GM21526 (cell line): ENCODE measurements around the gene CTAGE1.
"Not testable (repeated sequence)": the region's sequence is repeated elsewhere in the genome, so short reads cannot be mapped to it uniquely, and the experiment has no call there.

Experiments used
- ATAC-seq: cut with Tn5 transposase; IDR thresholded peaks from one replicate; pipeline ENCODE4 v1.9.1; 2021; ENCODE audit warnings: moderate library complexity; ENCODE audit not compliant: unreplicated experiment, low FRiP score

The CTAGE1 gene

GRCh38 chr18:22417496-22418188 lies at the start of gene CTAGE1:
TSS of gene CTAGE1 (minus strand) at chr18:22417915. CDS start at chr18:22417811, 104 bp downstream.
- ATAC-seq: no peak

- ATAC-seq: no peak
These were observed 49.1 kb upstream of the CTAGE1 start for GRCh38 chr18:22466608-22467395.

- ATAC-seq: no peak
These were observed 48.2 kb upstream of the CTAGE1 start for GRCh38 chr18:22465859-22466457.

- no peak for ATAC-seq
These were observed 45.4 kb upstream of the CTAGE1 start for GRCh38 chr18:22463076-22463475.

GRCh38 chr18:22459491-22459890 lies 41.8 kb upstream of the CTAGE1 start:
- ATAC-seq: no peak

GRCh38 chr18:22457524-22457923 lies 39.8 kb upstream of the CTAGE1 start:
- ATAC-seq: no peak

- no peak for ATAC-seq
These were observed 38.8 kb upstream of the CTAGE1 start for GRCh38 chr18:22456547-22456946.

- no peak for ATAC-seq
These were observed 38.4 kb upstream of the CTAGE1 start for GRCh38 chr18:22456116-22456480.

- ATAC-seq: no peak
These were observed 37.9 kb upstream of the CTAGE1 start for GRCh38 chr18:22455425-22456115.

- no peak for ATAC-seq
These were observed 35.6 kb upstream of the CTAGE1 start for GRCh38 chr18:22453315-22453714.

GRCh38 chr18:22452226-22452668 lies 34.5 kb upstream of the CTAGE1 start:
- no peak for ATAC-seq

- ATAC-seq: no peak
These were observed 34.1 kb upstream of the CTAGE1 start for GRCh38 chr18:22451796-22452195.

- ATAC-seq: not testable (repeated sequence)
These were observed 33.1 kb upstream of the CTAGE1 start for GRCh38 chr18:22450766-22451165.

GRCh38 chr18:22450318-22450717 lies 32.6 kb upstream of the CTAGE1 start:
- not testable (repeated sequence) for ATAC-seq

GRCh38 chr18:22449753-22450152 lies 32.0 kb upstream of the CTAGE1 start:
- ATAC-seq: not testable (repeated sequence)

GRCh38 chr18:22448238-22448637 lies 30.5 kb upstream of the CTAGE1 start:
- no peak for ATAC-seq

GRCh38 chr18:22447792-22448191 lies 30.1 kb upstream of the CTAGE1 start:
- ATAC-seq: no peak

GRCh38 chr18:22446911-22447310 lies 29.2 kb upstream of the CTAGE1 start:
- ATAC-seq: no peak

GRCh38 chr18:22446325-22446724 lies 28.6 kb upstream of the CTAGE1 start:
- ATAC-seq: no peak

GRCh38 chr18:22441638-22442037 lies 23.9 kb upstream of the CTAGE1 start:
- ATAC-seq: no peak

GRCh38 chr18:22439447-22439846 lies 21.7 kb upstream of the CTAGE1 start:
- ATAC-seq: no peak
